EH (cell line): ENCODE measurements around the gene YWHAQ.

Source experiments
- DNase-seq: peaks from one replicate; pipeline ENCODE4 v3.0.0-alpha.2; 2015; ENCODE audit warnings: low read depth

YWHAQ gene

DNA sequence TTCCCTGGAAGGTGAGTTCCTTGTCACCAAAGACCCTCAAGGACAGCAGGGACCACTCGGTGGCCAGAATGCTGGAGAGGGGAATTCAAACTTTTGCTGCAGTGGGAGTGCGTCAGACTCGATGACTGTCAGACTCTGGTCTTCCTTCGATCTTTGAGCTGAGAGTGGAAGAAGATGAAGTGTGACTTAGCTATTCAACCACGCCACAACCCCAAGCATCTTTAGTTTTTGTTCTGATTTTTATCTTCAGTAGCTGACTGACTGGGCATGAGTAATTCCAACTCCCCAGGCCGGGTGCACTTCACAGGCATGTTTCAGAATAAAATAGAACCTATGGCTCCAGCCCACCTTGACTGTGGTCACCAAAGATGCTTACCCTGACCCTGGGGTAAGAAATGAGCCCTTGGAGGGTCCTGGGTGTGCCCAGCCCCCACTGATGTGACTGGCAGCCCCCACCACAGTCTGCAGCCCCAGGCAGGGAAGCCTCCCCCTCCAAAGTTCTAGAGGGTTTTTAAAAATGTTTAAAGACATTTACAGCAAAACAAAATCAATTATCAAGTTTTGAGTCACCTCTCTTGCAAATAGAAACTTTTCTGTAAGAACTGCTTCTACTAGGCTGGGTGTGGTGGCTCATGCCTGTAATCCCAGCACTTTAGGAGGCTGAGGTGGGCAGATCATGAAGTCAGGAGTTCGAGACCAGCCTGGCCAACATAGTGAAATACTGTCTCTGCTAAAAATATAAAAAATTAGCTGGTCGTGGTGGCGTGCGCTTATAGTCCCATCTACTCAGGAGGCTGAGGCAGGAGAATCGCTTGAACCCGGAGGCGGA lies 24.9 kb upstream of the YWHAQ start:
- DNase-seq, result peak; percentile 95

DNA sequence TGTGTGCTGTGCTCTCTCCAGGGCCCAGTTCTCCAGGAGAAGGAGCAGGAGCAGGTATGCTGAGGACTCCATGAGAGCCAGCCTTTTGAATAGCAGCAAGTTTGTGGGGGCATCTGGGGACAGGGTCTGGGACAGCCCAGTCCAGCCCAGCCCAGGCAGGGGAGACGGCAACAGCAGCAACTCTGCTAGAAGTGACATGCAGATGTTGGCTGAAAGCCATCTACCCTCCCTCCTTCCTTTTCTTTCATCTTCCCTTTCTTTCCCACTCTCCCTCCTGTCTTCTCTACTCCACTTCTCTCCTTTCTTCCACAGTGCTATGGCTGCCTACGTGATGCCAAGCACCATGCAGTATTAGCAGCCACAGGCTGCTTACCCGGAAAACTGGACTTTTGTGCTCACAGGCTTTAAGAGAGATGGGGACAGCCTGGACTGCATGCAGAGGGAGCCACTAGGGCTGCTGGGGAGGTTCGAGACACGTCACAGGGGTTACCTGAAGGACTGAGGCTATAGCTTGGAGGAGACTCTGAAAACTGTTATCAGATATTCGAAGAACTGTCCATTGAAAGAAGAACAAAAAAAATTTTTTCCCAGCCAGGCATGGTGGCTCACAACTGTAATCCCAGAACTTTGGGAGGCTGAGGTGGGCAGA lies 23.8 kb upstream of the YWHAQ start:
- peak; percentile 28 for DNase-seq

DNA sequence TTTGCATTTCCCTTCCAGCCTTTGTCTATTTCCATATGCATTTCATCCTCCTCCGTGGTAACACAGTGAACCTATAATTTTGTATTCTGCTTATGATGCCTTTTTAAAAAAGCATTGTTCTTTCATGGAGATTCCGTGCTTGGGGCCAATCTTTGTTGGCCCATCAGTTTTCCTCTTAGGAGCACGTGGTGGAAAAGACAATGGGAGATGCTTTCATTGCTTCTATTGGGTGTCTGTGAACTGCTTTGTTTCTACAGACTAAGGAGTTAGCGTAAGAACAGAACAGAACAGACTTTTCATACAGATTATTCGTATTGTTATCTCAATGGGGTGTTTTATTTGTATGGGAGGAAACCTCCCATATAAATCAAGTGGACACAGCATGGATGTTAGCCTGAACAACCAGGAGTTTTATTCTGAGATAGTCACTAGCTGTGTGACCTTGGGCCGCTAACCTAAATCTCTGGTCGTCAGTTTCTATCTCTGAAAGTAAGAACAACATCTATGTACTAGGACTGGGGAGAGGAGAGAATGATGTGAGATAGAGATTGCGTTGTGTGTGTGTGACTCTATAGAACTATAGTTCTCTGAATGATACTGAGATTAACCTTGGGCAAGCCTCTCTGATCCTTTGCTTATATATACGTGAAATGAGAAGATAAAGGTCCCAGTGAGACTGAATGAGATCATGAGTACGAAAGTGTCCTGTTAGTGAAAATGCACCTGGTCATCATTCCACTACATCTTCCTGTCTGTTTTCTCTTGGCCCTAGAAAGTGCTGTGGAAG lies 22.9 kb upstream of the YWHAQ start:
- no peak for DNase-seq

DNA sequence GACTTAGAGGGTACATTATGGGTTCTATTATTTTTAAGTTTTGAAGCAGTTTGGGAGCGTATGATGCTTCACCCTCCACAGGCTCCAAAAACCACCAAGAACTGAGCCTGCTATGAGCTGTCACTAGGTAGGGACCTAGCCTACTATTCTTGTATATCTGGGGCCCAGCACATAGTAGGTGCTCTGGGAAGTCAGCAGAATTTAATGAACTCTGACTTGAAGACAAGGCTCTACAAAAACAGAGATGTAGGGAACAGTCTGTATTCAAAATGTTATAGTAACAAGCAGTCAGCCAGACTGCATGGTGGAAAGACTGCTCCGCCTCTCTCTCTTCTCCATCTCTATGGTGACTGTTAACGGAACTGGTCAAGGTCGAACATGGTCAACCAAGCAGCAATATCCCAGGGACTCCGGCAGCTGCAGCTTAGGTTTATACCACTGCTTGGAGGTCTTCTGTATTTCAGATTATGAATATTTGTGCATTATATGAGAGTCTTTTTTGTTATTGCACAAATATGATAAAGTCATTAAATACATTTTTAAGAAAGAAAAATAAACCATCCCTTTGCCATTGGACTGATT lies 22.2 kb upstream of the YWHAQ start:
- DNase-seq, result no peak

DNA sequence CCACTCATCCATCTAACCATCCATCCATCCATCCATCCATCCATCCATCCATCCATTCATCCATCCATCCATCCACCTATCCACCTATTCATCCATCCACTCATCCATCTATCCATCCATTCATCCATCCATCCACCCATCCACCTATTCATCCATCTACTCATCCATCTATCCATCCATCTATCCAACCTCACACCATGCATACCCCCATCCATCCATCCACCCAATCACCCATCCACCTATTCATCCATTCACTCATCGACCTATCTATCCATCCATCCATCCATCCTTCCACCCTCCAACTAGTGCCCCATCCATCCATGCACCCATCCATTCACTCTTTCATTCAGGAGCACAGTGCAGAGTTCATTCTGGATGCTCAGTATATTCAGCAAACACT lies 21.5 kb upstream of the YWHAQ start:
- DNase-seq, result no peak

DNA sequence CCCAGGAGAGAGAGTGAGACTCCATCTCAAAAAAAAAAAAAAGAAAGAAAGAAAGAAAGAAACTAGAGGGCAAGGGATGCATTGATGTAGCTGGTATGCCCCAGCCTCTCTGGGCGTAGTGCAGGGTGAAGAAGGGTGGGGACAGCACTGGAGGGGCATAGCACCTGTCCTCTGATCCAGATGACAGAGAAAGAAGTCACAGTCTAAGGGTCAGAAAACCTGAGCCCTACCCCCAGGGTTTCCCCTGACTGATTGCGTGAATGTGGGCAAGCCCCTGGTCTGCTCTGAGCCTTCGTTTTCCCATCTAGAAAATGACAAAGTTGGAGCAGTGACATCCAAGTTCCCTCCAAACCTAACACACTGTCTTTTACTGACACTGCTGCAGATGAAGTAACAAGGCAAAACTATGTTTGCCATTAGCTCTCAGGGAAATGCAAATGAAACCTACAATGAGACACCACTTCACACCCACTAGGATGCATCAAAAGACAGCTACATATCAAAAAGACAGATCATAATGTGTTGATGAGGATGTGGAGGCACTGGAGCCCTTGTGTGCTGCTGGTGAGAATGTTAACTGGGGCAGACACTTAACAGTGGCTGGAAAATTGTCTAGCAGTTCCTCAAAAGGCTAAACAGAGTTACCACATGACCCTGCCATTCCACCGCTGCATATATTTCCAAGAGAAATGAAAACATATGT lies 19.5 kb upstream of the YWHAQ start:
- no peak for DNase-seq

DNA sequence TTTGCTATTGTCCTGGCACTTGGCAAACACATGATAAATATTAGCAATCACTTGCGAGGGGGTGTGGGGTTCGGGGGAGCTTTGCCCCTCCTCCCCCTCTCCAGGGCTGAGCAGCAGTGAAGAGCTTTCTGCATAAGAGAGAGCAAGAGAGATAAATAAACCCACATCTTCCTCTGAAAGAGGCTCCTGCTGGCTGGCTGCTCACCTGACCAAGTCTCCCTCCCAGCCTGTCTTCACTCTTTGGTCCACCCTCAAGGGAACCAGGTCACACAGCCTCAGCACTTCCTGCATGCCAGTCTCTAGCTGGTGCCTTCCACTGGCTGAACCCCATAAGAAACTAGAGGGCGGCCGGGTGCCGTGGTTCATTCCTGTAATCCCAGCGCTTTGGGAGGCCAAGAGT lies 18.5 kb upstream of the YWHAQ start:
- no peak for DNase-seq

DNA sequence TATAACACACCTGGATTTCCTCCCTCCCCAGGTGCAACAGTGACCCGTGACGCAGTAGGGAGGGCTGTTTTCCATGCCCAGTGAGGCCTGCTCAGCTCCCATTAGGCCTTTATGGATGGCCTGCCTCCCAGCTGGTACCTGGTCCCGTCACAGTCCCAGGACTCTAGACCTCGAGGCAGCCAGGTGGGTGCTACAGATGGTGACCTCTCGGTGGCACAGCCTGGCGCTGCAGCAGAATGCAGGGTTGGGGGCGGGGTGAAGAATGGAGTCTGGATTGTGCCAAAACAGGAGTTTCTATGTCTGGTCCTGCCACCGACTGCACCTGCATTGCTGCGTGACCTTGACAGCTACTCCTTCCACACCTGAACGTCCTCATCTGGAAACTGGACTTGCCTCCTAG lies 18.0 kb upstream of the YWHAQ start:
- no peak for DNase-seq

DNA sequence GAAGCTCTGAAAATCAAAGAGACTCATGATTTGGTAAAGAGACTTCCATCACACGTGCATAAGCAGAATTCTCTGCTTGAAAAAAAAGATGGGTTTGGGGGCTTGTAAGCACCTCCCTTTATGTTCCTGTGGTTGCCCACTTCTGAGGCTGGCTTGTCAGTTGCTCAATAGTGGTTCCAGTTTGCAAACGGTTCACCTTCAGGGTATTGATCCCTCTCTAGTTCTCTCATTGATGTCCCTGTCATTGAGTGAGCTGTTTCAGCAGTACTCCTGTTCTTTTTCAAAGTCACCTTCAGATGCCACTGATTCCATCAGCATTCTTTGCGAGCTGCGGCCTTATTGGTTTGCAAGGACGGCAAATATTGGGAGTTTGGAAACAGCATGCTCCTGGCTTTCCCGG lies 17.1 kb upstream of the YWHAQ start:
- no peak for DNase-seq

DNA sequence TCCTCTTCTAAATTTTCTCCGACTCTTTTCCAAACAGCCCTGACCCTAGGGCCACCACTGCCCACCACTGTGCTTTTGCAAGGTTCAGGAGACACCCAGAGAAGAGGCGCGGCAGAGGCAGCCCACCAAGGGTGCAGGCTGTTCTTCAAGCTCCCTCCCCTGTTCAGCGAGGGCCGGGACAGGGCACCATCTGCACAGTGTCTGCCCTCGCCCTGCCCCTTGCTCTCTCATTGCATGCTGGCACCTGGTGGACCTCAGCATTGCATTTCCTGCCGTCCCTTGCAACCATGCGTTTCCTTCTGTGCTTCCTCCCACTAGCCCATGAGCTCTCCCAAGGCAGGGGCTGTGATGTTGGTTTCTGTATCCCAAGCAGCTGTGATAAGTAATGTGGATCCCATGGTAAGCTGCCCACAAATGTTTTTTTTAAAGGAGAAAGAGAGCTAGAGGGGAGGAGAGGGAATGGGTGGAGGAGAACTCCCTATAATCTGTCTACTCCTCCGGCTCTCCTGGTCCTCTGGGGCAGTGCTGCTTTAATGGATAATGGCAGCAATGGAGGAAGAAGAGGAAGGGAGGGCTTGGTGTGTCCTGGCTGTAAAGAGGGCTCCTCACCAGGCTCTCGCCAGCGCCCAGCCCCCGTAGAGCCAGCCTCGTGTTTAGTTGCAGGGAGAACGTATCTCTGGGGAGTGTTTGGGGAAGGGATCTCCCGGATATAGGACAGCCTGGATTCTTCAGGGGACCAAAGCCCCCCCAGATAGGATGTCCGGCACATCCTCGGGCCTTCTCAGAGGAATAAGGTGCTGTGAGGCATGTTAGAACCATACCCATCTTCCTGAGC lies 15.6 kb upstream of the YWHAQ start:
- DNase-seq, result no peak

DNA sequence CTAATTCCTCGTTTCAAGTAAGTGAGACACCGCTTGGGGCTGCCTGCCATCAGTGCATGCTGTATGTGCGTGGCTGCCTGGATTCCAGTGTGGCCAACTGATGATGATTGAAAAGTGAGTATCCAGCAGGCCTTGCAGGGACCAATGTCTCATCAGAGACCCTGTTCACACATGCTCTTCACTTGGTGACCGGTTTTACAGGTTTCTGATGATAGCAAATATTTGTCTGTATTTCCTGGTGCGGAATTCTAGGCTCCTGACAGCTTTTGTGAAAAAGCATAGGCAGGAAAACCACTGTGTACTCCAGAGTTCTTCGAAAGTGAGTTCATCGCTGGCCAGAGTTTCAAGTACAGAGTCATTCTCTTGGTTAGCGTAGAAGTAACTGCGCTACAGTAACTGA lies 13.8 kb upstream of the YWHAQ start:
- DNase-seq, result no peak

DNA sequence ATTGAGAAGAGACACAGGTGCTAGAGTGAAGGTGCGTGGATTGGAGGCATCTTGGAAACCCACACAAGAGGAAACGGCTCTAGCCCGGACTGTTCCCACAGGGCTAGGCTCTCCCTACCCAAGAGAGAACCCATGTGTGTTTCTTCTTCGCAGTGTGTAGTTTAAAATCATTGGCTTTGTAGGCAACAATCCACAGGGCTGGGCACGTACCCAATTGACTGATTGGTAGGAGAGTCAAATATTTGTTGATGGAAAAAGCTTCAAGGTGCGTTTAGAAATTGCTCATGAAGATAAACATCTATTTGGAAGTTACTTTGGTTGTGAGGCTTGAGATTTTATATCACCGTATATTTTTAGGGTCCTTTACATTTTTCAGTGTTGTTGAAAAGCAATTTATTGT lies 13.2 kb upstream of the YWHAQ start:
- DNase-seq, result no peak

DNA sequence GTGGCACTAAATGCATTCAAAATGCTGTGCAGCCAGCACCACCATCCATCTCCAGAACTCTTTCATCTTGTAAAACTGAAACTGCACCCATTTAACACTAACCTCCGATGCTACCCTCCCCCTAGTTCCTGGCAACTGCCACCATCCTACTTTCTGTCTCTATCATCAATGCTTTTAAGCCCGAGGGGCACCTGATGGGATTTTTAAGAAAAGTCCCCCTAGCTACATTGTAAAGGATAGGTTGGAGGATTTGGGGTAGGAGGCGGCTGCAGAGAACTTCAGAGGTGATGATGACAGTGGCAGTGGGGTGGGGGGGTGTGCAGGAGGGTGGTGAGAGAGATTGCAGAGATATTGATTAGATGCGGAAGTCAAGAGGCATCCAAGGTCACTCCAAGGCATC lies 10.8 kb upstream of the YWHAQ start:
- no peak for DNase-seq

DNA sequence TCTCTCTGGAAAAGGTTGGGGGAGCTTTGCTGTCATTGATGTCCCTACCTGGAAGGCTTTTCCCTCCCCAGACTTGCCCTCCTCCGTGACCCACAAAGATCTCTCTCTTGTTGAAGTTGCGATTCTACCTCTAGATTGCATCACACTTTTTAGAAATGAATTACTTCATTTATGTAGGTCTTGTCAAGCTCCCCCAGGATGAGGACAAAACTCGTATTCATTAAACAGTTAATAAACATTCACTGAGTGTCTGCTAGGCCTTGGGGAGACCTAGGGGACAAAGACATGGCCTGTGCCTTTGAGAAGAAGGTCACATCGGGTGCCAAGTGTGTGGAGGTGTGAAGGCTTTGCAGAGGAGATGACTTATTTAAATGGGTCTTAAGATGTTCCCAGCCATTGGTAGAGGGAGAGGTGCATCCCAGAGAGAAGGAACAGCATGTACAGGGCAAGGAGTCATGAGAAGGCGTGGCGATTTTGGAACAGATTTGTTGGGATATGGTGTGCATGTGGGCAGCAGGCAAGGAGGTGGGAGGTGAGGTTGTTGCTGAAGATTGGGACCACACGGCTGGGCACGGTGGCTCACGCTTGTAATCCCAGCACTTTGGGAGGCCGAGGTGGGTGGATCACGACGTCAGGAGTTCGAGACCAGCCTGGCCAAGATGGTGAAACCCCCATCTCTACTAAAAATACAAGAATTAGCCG lies 9.8 kb upstream of the YWHAQ start:
- no peak for DNase-seq

DNA sequence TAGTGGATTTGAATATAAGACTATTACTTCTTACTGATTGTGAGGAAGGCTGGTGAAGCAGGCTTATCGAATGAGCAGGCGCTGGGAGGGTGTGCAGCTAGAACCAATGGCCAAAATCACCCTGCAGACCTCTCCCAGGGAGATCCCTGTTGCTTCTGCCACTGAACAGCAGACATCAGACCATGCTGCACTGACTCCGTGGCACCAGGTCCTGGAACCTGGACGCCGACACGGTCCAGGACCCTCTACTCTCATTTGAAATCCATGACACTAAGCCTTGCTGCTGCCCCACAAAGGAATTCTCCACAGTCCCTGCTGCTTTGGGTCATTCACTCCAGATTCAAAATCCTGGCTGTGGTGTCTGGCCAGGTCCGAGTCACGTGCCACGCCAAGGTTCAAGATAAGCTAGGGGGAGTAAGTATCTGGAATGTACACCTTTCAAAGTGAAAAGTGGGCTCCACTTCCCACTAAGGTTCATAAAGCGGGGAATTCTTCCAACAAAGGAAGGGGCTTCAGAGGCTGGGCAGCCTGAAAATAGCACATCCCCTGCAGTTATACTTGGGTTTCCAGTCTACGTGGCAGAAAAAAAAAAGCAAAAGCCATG lies 9.0 kb upstream of the YWHAQ start:
- DNase-seq, result no peak

DNA sequence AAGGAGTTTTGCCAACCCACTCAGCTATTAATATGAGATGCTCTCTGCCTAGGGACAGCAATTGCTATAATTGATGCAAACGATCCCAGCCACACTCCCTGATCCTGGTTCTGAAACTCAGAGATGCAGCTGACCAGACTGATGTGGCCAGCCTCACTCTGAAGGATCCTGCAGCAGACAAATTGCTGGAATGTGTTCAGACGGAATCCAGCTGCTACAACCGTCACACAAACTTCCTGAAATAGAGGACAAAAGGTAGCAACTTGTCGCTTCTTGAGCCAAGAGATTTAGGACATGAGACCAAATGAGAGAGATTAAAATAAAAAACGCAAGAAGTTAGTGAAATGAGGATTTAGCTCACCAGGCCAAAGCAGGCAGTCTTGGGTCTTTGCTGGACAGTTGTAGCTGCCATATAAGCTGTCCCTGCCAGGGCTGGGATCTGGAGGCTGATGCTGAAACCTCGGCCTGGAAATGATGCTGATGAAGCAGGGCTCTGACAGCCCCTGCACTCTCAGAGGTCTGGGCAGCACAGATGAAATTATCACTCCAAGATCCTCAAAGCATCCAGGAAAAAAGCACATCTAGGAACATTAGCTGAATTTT lies 8.3 kb upstream of the YWHAQ start:
- peak; percentile 32 for DNase-seq

DNA sequence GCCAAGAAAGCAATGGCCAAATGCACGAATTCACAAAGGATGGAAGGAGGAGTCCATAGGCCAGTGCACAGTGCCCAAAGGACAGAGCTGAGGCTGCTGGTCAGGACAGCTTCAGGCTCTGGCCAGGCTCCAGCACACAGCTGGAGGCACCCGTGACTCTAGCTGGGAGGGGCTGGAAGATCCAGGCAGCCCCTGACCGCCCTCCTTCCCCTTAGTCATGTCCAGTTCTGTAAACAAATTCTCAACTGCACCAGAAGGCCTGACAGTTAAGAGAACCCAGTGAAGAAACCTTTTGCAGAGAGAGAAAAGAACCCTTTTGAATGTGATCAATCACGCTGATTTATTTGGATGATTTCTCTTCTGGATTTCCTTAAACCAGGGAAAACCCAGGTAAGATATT lies 7.7 kb upstream of the YWHAQ start:
- peak; percentile 98 for DNase-seq

DNA sequence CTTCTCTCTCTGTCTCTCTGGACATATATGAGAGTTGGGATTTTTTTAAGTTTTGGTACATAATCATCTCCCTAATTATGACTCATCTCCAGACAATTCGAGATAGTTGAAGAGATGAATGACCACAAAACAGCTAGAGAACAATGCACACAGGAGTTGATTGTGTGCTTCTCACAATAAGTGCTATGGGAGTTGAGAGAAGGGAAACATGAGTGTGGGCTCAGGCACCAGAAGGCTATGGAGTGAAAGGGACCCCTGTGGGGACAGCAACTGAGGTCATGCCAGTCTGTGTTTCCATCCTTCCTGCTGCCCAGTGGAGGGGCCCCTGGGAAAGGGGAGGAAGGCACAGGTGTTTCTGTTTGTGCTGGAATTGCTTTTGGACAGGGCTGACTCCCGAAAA lies 6.5 kb upstream of the YWHAQ start:
- DNase-seq, result peak; percentile 82

DNA sequence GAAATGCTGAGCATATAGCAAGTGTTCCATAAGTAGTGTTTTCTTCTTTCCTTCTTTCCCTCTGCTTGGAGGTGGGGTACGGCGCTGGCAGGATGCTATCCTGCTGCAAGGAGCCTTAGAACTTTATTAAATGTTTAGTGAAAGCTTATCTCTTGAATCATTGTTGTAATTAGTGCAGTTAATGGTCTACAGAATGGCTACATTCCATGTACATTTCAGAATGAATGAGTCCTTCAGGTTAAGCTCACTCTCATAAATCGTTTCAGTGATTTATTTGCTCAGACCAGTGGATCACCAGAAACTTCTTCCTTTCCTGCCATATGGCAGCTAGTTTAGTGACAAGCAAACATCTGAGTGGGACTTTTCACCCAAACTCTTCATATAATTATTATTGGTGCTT lies 3.3 kb upstream of the YWHAQ start:
- peak; percentile 40 for DNase-seq
